Measurements from ENCODE around the gene ATP6V1E1.

DNA sequence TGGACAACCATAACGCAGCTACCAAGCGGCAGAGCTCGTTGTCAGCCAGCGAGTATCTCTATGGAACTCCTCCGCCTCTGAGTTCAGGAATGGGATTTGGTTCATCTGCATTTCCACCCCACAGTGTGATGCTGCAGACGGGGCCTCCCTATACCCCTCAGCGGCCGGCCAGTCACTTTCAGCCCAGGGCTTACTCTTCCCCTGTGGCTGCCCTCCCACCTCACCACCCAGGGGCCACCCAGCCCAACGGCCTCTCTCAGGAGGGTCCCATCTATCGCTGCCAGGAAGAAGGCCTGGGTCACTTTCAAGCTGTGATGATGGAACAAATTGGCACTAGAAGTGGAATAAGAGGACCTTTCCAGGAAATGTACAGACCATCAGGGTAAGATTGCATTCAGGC is 79.4 kb downstream of the ATP6V1E1 start:
- TF ChIP-seq, protein P1, sequence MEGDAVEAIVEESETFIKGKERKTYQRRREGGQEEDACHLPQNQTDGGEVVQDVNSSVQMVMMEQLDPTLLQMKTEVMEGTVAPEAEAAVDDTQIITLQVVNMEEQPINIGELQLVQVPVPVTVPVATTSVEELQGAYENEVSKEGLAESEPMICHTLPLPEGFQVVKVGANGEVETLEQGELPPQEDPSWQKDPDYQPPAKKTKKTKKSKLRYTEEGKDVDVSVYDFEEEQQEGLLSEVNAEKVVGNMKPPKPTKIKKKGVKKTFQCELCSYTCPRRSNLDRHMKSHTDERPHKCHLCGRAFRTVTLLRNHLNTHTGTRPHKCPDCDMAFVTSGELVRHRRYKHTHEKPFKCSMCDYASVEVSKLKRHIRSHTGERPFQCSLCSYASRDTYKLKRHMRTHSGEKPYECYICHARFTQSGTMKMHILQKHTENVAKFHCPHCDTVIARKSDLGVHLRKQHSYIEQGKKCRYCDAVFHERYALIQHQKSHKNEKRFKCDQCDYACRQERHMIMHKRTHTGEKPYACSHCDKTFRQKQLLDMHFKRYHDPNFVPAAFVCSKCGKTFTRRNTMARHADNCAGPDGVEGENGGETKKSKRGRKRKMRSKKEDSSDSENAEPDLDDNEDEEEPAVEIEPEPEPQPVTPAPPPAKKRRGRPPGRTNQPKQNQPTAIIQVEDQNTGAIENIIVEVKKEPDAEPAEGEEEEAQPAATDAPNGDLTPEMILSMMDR (IDR thresholded peaks at IDR 0.05), result no peak
- no peak for TF ChIP-seq POLR2A (IDR thresholded peaks at IDR 0.05)

All from heart left ventricle (tissue), 13 donors.